WI38 (cell line): ENCODE results near the gene NEGR1.

Source experiments
- H3K4me3 ChIP-seq: 2 replicates; pipeline ENCODE4 v1.5.1; 2011; ENCODE audit warnings: low read depth, mild to moderate bottlenecking, control low read depth, low read length
- CTCF ChIP-seq: IDR thresholded peaks from 2 replicates; pipeline ENCODE4 v1.5.1; 2012; ENCODE audit warnings: low read depth, mild to moderate bottlenecking, control low read depth, low read length

The NEGR1 gene

GRCh38 chr1:71490432-71490831, 791.9 kb downstream of the NEGR1 start:
- no peak for TF ChIP-seq CTCF
- no peak overlapping the region for H3K4me3 ChIP-seq

GRCh38 chr1:71488555-71489252, 793.6 kb downstream of the NEGR1 start:
- TF ChIP-seq CTCF = no peak
- no peak overlapping the region for H3K4me3 ChIP-seq

GRCh38 chr1:71473331-71473730, 809.0 kb downstream of the NEGR1 start:
- no peak overlapping the region for H3K4me3 ChIP-seq
- no peak for TF ChIP-seq CTCF

- TF ChIP-seq CTCF = no peak
- no peak overlapping the region for H3K4me3 ChIP-seq
Observed at GRCh38 chr1:71465093-71465492, 817.2 kb downstream of the NEGR1 start.

GRCh38 chr1:71464016-71464415, 818.3 kb downstream of the NEGR1 start:
- no peak overlapping the region for H3K4me3 ChIP-seq
- no peak for TF ChIP-seq CTCF

- TF ChIP-seq CTCF = no peak
- no peak overlapping the region for H3K4me3 ChIP-seq
Observed at GRCh38 chr1:71463144-71463543, 819.2 kb downstream of the NEGR1 start.

GRCh38 chr1:71462247-71462646, 820.1 kb downstream of the NEGR1 start:
- TF ChIP-seq CTCF = no peak
- H3K4me3 ChIP-seq = no peak overlapping the region
